ENCODE data around the gene PDE6D. TPM values are rescaled to one million over a fixed set of nuclear protein-coding genes. Genes with fewer than 3 reads are reported as not detected.

Gene PDE6D
- total and polyA plus RNA-seq, 2 of the 13 experiments (the other 11 are each of a cell fraction or from before 2014, with no cell fraction given): 14.1 to 23.2 TPM

DNA sequence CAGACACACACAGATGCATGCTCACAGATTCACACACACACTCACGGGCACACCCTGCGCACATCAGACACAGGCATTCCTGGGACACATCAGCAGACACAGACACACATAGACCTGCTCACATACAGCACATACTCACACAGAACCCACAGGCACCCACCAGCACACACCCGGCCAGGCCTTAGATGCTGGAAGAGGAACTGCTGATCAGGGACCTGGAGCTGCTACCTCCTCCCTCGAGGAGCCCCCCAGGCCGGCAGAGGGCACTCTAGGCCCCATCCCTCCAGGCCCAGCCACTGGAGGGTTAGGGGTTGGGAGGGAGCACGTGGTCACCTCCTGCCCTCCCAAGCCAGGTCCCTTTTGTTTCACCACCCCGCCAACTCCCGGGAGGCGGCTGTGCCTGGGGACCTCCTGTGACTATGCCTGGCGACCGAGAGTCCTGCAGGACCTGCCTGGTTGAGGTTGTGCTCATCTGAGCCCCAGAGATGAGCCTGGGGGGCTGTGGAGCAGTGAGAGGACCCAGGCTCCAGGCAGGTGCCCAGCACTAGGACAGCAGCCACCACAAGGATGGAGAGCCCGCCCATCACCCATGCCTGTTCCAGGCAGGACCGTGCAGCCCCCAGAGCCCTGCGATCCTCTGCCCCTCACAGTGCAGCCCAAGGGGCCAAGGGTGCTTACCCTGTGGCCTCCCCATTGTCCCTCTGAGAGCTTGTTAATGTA is 93.8 kb downstream of the PDE6D start (continued):
- TF ChIP-seq ZBTB38 (CRISPR knock-in tag; IDR thresholded peaks at IDR 0.05): peak; percentile 82; the same call in 1 of the 2 replicates
- no peak for TF ChIP-seq HNRNPUL1 (IDR thresholded peaks at IDR 0.05; ENCODE audit: low read depth, low read length)
- TF ChIP-seq MTF1 (CRISPR knock-in tag; IDR thresholded peaks at IDR 0.05): no peak
- TF ChIP-seq FOSL1 (CRISPR knock-in tag; IDR thresholded peaks at IDR 0.05; ENCODE audit: borderline replicate concordance): no peak
- TF ChIP-seq ZNF773 (CRISPR knock-in tag; IDR thresholded peaks at IDR 0.05; ENCODE audit: borderline replicate concordance): no peak
- 0 out of 2 replicates have a peak, but pooled peaks have one; percentile 50 for TF ChIP-seq ZNF616 (CRISPR knock-in tag; IDR thresholded peaks at IDR 0.05; ENCODE audit: low read depth)
- TF ChIP-seq ZNF350 (CRISPR knock-in tag; IDR thresholded peaks at IDR 0.05; ENCODE audit: borderline replicate concordance, low read depth): peak; percentile 41; the same call in 1 of the 2 replicates
- TF ChIP-seq, protein P1, sequence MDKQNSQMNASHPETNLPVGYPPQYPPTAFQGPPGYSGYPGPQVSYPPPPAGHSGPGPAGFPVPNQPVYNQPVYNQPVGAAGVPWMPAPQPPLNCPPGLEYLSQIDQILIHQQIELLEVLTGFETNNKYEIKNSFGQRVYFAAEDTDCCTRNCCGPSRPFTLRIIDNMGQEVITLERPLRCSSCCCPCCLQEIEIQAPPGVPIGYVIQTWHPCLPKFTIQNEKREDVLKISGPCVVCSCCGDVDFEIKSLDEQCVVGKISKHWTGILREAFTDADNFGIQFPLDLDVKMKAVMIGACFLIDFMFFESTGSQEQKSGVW (CRISPR knock-in tag; IDR thresholded peaks at IDR 0.05; ENCODE audit: borderline replicate concordance): no peak
- TF ChIP-seq RARA (CRISPR knock-in tag; IDR thresholded peaks at IDR 0.05): peak; percentile 46
- TF ChIP-seq MEIS2 (CRISPR knock-in tag; IDR thresholded peaks at IDR 0.05): no peak
- no peak for TF ChIP-seq HOXA5 (CRISPR knock-in tag; IDR thresholded peaks at IDR 0.05)
- TF ChIP-seq ZNF775 (CRISPR knock-in tag; IDR thresholded peaks at IDR 0.05; ENCODE audit: borderline replicate concordance): no peak; the same call in 1 of the 2 replicates
- peak in 1 of 2 experiments; percentile 60; a peak in 2 of 4 replicates for TF ChIP-seq POLR2A (IDR thresholded peaks at IDR 0.05; ENCODE audit: insufficient read depth in 1 of 2, low read depth in 2 of 2, low read length in 2 of 2)
- no peak; the same call in 1 of the 2 replicates for TF ChIP-seq ZNF121 (CRISPR knock-in tag; IDR thresholded peaks at IDR 0.05)
- TF ChIP-seq CHD2 (IDR thresholded peaks at IDR 0.05; ENCODE audit: low read depth, low read length): no peak
- peak; percentile 46; the same call in 1 of the 2 replicates for TF ChIP-seq ZSCAN25 (CRISPR knock-in tag; IDR thresholded peaks at IDR 0.05)
- no peak for TF ChIP-seq TRAFD1 (CRISPR knock-in tag; IDR thresholded peaks at IDR 0.05; ENCODE audit: borderline replicate concordance)
- TF ChIP-seq ZNF784 (CRISPR knock-in tag; IDR thresholded peaks at IDR 0.05; ENCODE audit: borderline replicate concordance): peak; percentile 83; the same call in 1 of the 2 replicates
- no peak; the same call in 1 of the 2 replicates for TF ChIP-seq SMC3 (IDR thresholded peaks at IDR 0.05; ENCODE audit: low read length)
- no peak for TF ChIP-seq U2AF1 (optimal IDR thresholded peaks at IDR 0.05; ENCODE audit: low read depth, low read length)
- TF ChIP-seq CAMTA2 (CRISPR knock-in tag; IDR thresholded peaks at IDR 0.05; ENCODE audit: borderline replicate concordance): peak; percentile 77; the same call in 1 of the 2 replicates
- TF ChIP-seq LBX2 (CRISPR knock-in tag; IDR thresholded peaks at IDR 0.05; ENCODE audit: borderline replicate concordance): no peak
- TF ChIP-seq ZMYM2 (CRISPR knock-in tag; IDR thresholded peaks at IDR 0.05): no peak
- no peak for TF ChIP-seq MZF1 (CRISPR knock-in tag; IDR thresholded peaks at IDR 0.05; ENCODE audit: borderline replicate concordance)
- TF ChIP-seq YEATS2 (CRISPR knock-in tag; IDR thresholded peaks at IDR 0.05; ENCODE audit: borderline replicate concordance): peak; percentile 84
- peak; percentile 81; the same call in 1 of the 2 replicates for TF ChIP-seq ZNF598 (CRISPR knock-in tag; IDR thresholded peaks at IDR 0.05; ENCODE audit: borderline replicate concordance)
- peak; percentile 82; the same call in 1 of the 2 replicates for TF ChIP-seq ZFP36L1 (CRISPR knock-in tag; IDR thresholded peaks at IDR 0.05)
